ENCODE measurements around the gene SH3PXD2A.
"Not testable (repeated sequence)": the region's sequence is repeated elsewhere in the genome, so short reads cannot be mapped to it uniquely, and the experiment has no call there.

SH3PXD2A gene

GRCh38 chr10:103610921-103611511, 244.4 kb downstream of the SH3PXD2A start:
- no peak for DNase-seq (ENCODE audit: low read depth in 1 of 2, low spot score in 1 of 2)

GRCh38 chr10:103610083-103610472, 245.3 kb downstream of the SH3PXD2A start:
- no peak for DNase-seq (ENCODE audit: low read depth in 1 of 2, low spot score in 1 of 2)

GRCh38 chr10:103609231-103610082, 245.9 kb downstream of the SH3PXD2A start:
- no peak for DNase-seq (ENCODE audit: low read depth in 1 of 2, low spot score in 1 of 2)

- not testable (repeated sequence) for DNase-seq (ENCODE audit: low read depth in 1 of 2, low spot score in 1 of 2)
Observed at GRCh38 chr10:103608056-103608455, 247.3 kb downstream of the SH3PXD2A start.

GRCh38 chr10:103607051-103607450, 248.3 kb downstream of the SH3PXD2A start:
- DNase-seq (ENCODE audit: low read depth in 1 of 2, low spot score in 1 of 2) = not testable (repeated sequence)

GRCh38 chr10:103606097-103606438, 249.3 kb downstream of the SH3PXD2A start:
- DNase-seq (ENCODE audit: low read depth in 1 of 2, low spot score in 1 of 2) = not testable (repeated sequence)

GRCh38 chr10:103605359-103606096, 249.8 kb downstream of the SH3PXD2A start:
- DNase-seq (ENCODE audit: low read depth in 1 of 2, low spot score in 1 of 2) = peak in 1 of 2 donors; percentile 7

GRCh38 chr10:103603382-103603781, 252.0 kb downstream of the SH3PXD2A start:
- DNase-seq (ENCODE audit: low read depth in 1 of 2, low spot score in 1 of 2) = no peak

- no peak for DNase-seq (ENCODE audit: low read depth in 1 of 2, low spot score in 1 of 2)
Observed at GRCh38 chr10:103602852-103603155, 252.6 kb downstream of the SH3PXD2A start.

- DNase-seq (ENCODE audit: low read depth in 1 of 2, low spot score in 1 of 2) = no peak
Observed at GRCh38 chr10:103602028-103602851, 253.1 kb downstream of the SH3PXD2A start.

- no peak for DNase-seq (ENCODE audit: low read depth in 1 of 2, low spot score in 1 of 2)
Observed at GRCh38 chr10:103600956-103601569, 254.3 kb downstream of the SH3PXD2A start.

GRCh38 chr10:103600325-103600724, 255.1 kb downstream of the SH3PXD2A start:
- DNase-seq (ENCODE audit: low read depth in 1 of 2, low spot score in 1 of 2) = no peak

GRCh38 chr10:103599907-103600306, 255.5 kb downstream of the SH3PXD2A start:
- no peak for DNase-seq (ENCODE audit: low read depth in 1 of 2, low spot score in 1 of 2)

GRCh38 chr10:103599211-103599610, 256.2 kb downstream of the SH3PXD2A start:
- no peak for DNase-seq (ENCODE audit: low read depth in 1 of 2, low spot score in 1 of 2)

- DNase-seq (ENCODE audit: low read depth in 1 of 2, low spot score in 1 of 2) = no peak
Observed at GRCh38 chr10:103598654-103599115, 256.7 kb downstream of the SH3PXD2A start.

GRCh38 chr10:103597003-103597402, 258.4 kb downstream of the SH3PXD2A start:
- DNase-seq (ENCODE audit: low read depth in 1 of 2, low spot score in 1 of 2) = no peak

GRCh38 chr10:103595933-103596726, 259.2 kb downstream of the SH3PXD2A start:
- no peak for DNase-seq (ENCODE audit: low read depth in 1 of 2, low spot score in 1 of 2)

GRCh38 chr10:103593022-103593570, 262.3 kb downstream of the SH3PXD2A start:
- no peak for DNase-seq (ENCODE audit: low read depth in 1 of 2, low spot score in 1 of 2)

- peak in 1 of 2 donors; percentile 13 for DNase-seq (ENCODE audit: low read depth in 1 of 2, low spot score in 1 of 2)
Observed at GRCh38 chr10:103592186-103593021, 263.0 kb downstream of the SH3PXD2A start.
